HG02588 (cell line): Measurements from ENCODE around the gene CITED2.
A peak's percentile ranks its signal among the peaks of the same experiment; 100 is the strongest.
"Not testable (repeated sequence)": the region's sequence is repeated elsewhere in the genome, so short reads cannot be mapped to it uniquely, and the experiment has no call there.

ENCODE experiments used
- ATAC-seq: cut with Tn5 transposase; IDR thresholded peaks from one replicate; pipeline ENCODE4 v1.9.1; 2021; ENCODE audit warnings: mild to moderate bottlenecking, moderate library complexity; ENCODE audit not compliant: unreplicated experiment

Gene CITED2

GRCh38 chr6:139374357-139375225, at the start of gene CITED2:
TSS of gene CITED2 (minus strand) at chr6:139374648. CDS start at chr6:139373944, 704 bp downstream.
- peak; percentile 61 for ATAC-seq

- no peak for ATAC-seq
These were observed 48.7 kb upstream of the CITED2 start for GRCh38 chr6:139423037-139423703.

- ATAC-seq = no peak
These were observed 47.9 kb upstream of the CITED2 start for GRCh38 chr6:139422105-139423036.

GRCh38 chr6:139418481-139419132, 44.2 kb upstream of the CITED2 start:
- no peak for ATAC-seq

GRCh38 chr6:139416146-139416545, 41.7 kb upstream of the CITED2 start:
- ATAC-seq = no peak

- ATAC-seq = no peak
These were observed 40.9 kb upstream of the CITED2 start for GRCh38 chr6:139415365-139415764.

- ATAC-seq = not testable (repeated sequence)
These were observed 37.7 kb upstream of the CITED2 start for GRCh38 chr6:139412103-139412502.

GRCh38 chr6:139409026-139409425, 34.6 kb upstream of the CITED2 start:
- no peak for ATAC-seq

GRCh38 chr6:139407718-139408222, 33.3 kb upstream of the CITED2 start:
- ATAC-seq = no peak

- ATAC-seq = no peak
These were observed 32.3 kb upstream of the CITED2 start for GRCh38 chr6:139406577-139407343.

- ATAC-seq = no peak
These were observed 28.5 kb upstream of the CITED2 start for GRCh38 chr6:139402876-139403386.

GRCh38 chr6:139398658-139399057, 24.2 kb upstream of the CITED2 start:
- ATAC-seq = no peak

GRCh38 chr6:139395891-139396301, 21.4 kb upstream of the CITED2 start:
- no peak for ATAC-seq

- no peak for ATAC-seq
These were observed 20.9 kb upstream of the CITED2 start for GRCh38 chr6:139395371-139395770.

- no peak for ATAC-seq
These were observed 19.7 kb upstream of the CITED2 start for GRCh38 chr6:139394027-139394649.

- ATAC-seq = peak; percentile 98
These were observed 18.3 kb upstream of the CITED2 start for GRCh38 chr6:139392794-139393193.

- no peak for ATAC-seq
These were observed 17.3 kb upstream of the CITED2 start for GRCh38 chr6:139391709-139392108.

GRCh38 chr6:139390447-139390846, 16.0 kb upstream of the CITED2 start:
- ATAC-seq = no peak

GRCh38 chr6:139388384-139388783, 13.9 kb upstream of the CITED2 start:
- no peak for ATAC-seq
